Tibial artery (tissue), 4 donors: ENCODE measurements around the gene TOM1L1.

ENCODE experiments used
- DNase-seq, 2 donors: peaks; one replicate each; pipeline ENCODE4 v3.0.0-alpha.2; 2019
- H3K27ac ChIP-seq, 2 donors: fragments of 200-600 bp; sonication (generic) in 1 of 2; 1 replicate in 1 of 2; 2 replicates in 1 of 2; pipeline ENCODE4 v1.5.1; 2018 to 2019; ENCODE audit warnings: mild to moderate bottlenecking in 1 of 2
- H3K27me3 ChIP-seq, 2 donors: fragments of 200-600 bp; sonication (generic) in 1 of 2; one replicate each; pipeline versions ENCODE4 v1.5.1 to v1.6.0; 2016 to 2019
- H3K36me3 ChIP-seq, 3 donors: fragments of 200-600 bp; sonication (generic) in 2 of 3; one replicate each; pipeline ENCODE4 v1.5.1; 2016 to 2019; ENCODE audit warnings: mild to moderate bottlenecking in 2 of 3
- H3K4me1 ChIP-seq, 4 donors: fragments of 200-600 bp; sonication (generic) in 2 of 4; 1 replicate in 3 of 4; 2 replicates in 1 of 4; pipeline ENCODE4 v1.5.1; 2016 to 2019
- H3K4me3 ChIP-seq, 2 donors: fragments of 200-600 bp; sonication (generic) in 1 of 2; 1 replicate in 1 of 2; 2 replicates in 1 of 2; pipeline ENCODE4 v1.5.1; 2018 to 2019; ENCODE audit warnings: mild to moderate bottlenecking in 2 of 2
- H3K9me3 ChIP-seq, 3 donors: fragments of 200-600 bp; sonication (generic) in 1 of 3; one replicate each; pipeline ENCODE4 v1.5.1; 2016 to 2019
- intact Hi-C: fragments of 100-400 bp; cut with DNase I; formaldehyde crosslinking; loops from one replicate; pipeline ENCODE4 v1.15.0; 2023; ENCODE audit warnings: low total_unique reads
- TF ChIP-seq, protein P1 (sequence below), 2 experiments: fragments of 200-600 bp in 1 of 2; fragments of 450-650 bp in 1 of 2; IDR thresholded peaks; one replicate each; pipeline ENCODE4 v1.5.1; 2017 to 2019; ENCODE audit warnings: antibody characterized with exemption in 2 of 2, mild to moderate bottlenecking in 1 of 2, moderate library complexity in 1 of 2

The TOM1L1 gene

DNA sequence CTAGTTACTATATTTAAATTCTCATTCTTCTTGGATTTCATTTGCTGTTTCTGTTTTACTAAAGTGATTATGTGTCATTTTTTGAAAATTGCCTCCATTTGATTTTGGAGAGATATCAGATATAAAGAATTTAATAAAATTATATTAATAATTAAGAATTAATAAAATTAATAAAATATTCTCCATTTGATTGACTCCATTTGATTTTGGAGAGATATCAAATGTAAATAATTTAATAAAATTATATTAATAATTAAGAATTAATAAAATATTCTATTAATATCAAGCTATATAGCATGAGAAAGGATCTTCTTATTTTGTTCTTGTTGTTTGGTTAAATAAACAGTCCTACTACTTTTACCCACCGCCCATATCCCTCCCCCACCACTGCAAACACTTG is 90.9 kb downstream of the TOM1L1 start:
- H3K4me3 ChIP-seq, result no peak overlapping the region
- no peak overlapping the region for H3K27ac ChIP-seq
- no peaks in the 10 kb centered on the region for H3K9me3 ChIP-seq
- DNase-seq, result no peak
- intact Hi-C loops, result loop anchor here (5.0 to 10.0 kb wide), 2 partner anchors 366 to 523 kb away; partner anchors contain the start of gene SMIM36
- no peaks in the 10 kb centered on the region for H3K4me1 ChIP-seq
- TF ChIP-seq, protein P1, sequence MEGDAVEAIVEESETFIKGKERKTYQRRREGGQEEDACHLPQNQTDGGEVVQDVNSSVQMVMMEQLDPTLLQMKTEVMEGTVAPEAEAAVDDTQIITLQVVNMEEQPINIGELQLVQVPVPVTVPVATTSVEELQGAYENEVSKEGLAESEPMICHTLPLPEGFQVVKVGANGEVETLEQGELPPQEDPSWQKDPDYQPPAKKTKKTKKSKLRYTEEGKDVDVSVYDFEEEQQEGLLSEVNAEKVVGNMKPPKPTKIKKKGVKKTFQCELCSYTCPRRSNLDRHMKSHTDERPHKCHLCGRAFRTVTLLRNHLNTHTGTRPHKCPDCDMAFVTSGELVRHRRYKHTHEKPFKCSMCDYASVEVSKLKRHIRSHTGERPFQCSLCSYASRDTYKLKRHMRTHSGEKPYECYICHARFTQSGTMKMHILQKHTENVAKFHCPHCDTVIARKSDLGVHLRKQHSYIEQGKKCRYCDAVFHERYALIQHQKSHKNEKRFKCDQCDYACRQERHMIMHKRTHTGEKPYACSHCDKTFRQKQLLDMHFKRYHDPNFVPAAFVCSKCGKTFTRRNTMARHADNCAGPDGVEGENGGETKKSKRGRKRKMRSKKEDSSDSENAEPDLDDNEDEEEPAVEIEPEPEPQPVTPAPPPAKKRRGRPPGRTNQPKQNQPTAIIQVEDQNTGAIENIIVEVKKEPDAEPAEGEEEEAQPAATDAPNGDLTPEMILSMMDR (IDR thresholded peaks at IDR 0.05), result no peak
- H3K36me3 ChIP-seq, result peaks cover 4 to 16% (median 6%) of the 10 kb centered on the region in 3 donors
- H3K27me3 ChIP-seq, result no peaks in the 10 kb centered on the region

GRCh38 chr17:54992797-54993639 is 92.4 kb downstream of the TOM1L1 start:
- no peak for DNase-seq
- TF ChIP-seq, protein P1 (IDR thresholded peaks at IDR 0.05), result peak; percentile 56 to 69
- no peak overlapping the region for H3K4me3 ChIP-seq
- no peaks in the 10 kb centered on the region for H3K27me3 ChIP-seq
- H3K9me3 ChIP-seq, result no peaks in the 10 kb centered on the region
- intact Hi-C loops, result loop anchor here (5.0 to 10.0 kb wide), 2 partner anchors 364 to 522 kb away; partner anchors contain the start of gene SMIM36
- H3K36me3 ChIP-seq, result peaks cover 4 to 16% (median 8%) of the 10 kb centered on the region in 3 donors
- H3K4me1 ChIP-seq, result no peaks in the 10 kb centered on the region
- H3K27ac ChIP-seq, result no peak overlapping the region

DNA sequence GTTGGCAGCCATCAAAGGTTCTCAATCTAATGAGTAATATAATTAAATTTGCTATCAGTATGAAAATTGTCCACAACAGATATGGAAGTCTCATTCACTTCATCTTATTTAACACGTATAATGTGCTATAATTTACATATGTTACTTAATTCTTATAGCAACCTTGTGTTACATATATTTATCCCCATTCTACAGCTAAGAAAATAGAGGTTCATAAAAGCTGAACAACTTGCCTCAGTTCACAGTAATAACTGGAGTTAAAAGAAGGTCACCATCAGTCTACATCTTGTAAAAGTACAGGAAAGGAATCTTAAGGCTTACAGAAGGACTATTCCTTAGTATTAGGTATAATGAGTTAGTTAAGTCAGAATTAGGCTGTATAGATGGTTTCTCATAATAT is 95.8 kb downstream of the TOM1L1 start:
- no peaks in the 10 kb centered on the region for H3K4me1 ChIP-seq
- H3K9me3 ChIP-seq, result no peaks in the 10 kb centered on the region
- no peak overlapping the region for H3K4me3 ChIP-seq
- peaks cover 14 to 22% (median 18%) of the 10 kb centered on the region in 3 donors for H3K36me3 ChIP-seq
- intact Hi-C loops, result loop anchor here (10.0 kb wide), 1 partner anchor 518 kb away; the partner anchor contains the start of gene SMIM36
- no peak for DNase-seq
- TF ChIP-seq, protein P1 (IDR thresholded peaks at IDR 0.05), result no peak
- no peaks in the 10 kb centered on the region for H3K27me3 ChIP-seq
- no peak overlapping the region for H3K27ac ChIP-seq

DNA sequence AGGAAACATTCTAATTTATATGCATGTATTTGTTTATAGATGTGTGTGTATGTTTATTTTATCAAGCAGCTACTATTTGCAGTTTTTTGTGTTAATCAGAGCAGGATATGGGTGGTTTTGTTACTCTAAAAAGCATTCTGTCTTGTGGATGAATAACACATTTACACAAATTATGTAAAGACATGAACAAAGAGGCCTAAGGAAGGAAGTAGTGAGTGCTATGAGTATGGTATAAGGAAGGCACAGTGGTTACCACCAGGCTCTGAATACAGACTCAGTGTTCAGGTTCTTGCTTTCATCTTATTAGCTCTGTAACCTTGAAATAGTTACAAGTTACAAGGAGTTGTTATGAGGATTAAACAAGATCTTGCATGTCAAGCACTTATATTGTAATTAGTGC is 101.8 kb downstream of the TOM1L1 start:
- TF ChIP-seq, protein P1 (IDR thresholded peaks at IDR 0.05), result no peak
- no peaks in the 10 kb centered on the region for H3K4me1 ChIP-seq
- H3K27me3 ChIP-seq, result no peaks in the 10 kb centered on the region
- peaks cover 8 to 24% (median 14%) of the 10 kb centered on the region in 3 donors for H3K36me3 ChIP-seq
- DNase-seq, result no peak
- H3K4me3 ChIP-seq, result no peak overlapping the region
- no peak overlapping the region for H3K27ac ChIP-seq
- H3K9me3 ChIP-seq, result no peaks in the 10 kb centered on the region
- intact Hi-C loops, result no loop called here

- H3K4me1 ChIP-seq, result no peaks in the 10 kb centered on the region
- TF ChIP-seq, protein P1 (IDR thresholded peaks at IDR 0.05), result no peak
- H3K27ac ChIP-seq, result no peak overlapping the region
- intact Hi-C loops, result no loop called here
- no peak for DNase-seq
- peaks cover 8 to 29% (median 14%) of the 10 kb centered on the region in 3 donors for H3K36me3 ChIP-seq
- H3K4me3 ChIP-seq, result no peak overlapping the region
- no peaks in the 10 kb centered on the region for H3K9me3 ChIP-seq
- no peaks in the 10 kb centered on the region for H3K27me3 ChIP-seq
Observed at GRCh38 chr17:55004484-55004883, 103.8 kb downstream of the TOM1L1 start.
